Measurements from ENCODE around the gene PCARE.
"Not testable (repeated sequence)": the region's sequence is repeated elsewhere in the genome, so short reads cannot be mapped to it uniquely, and the experiment has no call there.

PCARE gene

DNA sequence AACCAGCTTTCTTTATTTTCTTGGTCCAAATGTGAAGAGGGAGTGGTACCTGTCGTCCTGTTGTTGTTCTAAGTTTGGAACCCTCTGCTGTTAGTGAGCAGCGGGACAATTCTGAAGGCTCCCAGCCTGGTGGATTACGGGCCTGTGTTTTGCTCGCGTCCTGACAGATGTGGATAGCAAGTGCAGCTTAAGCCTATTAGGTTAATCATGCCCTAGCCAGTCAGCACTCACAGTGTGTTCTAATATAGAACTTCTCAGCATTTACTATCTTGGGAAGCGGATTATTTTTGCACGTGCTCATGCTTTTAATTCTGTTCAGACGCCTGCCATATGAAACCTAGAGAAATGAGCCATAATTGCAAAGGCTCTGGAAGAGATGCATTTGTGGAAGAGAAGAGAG, at the start of gene PCARE:
TSS of gene PCARE (minus strand) at position 113 of the 400 bp plus-strand sequence. CDS start 262 bp downstream, outside the sequence.
- no peak for DNase-seq (ENCODE audit: low spot score)

DNA sequence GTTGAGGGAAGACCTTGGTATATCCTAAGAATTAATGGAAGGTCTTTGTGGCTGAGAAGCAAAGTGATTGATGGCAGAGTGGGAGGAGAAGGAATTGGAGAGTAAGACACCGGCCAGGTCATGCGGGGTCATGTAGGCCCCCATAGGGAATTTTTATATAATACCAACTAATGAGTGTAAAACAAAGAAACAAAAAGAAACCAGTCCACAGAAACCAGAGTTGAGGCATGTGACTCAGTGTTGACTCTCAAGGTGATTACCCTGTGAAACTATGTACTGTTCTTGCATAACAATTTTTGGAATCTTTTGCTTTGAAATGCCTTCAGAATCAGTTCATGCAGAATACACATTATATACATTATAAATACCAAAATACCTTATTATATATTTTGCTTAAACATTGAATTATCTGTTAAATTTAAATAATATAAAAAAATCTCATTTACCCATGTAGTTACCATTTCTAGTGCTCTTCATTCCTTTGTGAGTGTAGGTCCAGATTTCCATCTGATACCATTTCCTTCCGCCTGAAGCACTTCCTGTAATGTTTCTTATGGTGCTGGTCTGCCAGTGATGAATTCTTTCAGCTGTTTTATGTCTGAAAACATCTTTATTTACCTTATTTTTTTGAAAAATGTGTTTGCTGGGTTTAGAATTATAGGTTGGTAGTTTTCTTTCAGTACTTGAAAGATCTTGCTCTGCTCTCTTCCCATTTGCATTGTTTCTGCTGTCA, 49.5 kb upstream of the PCARE start:
- DNase-seq (ENCODE audit: low spot score): no peak

DNA sequence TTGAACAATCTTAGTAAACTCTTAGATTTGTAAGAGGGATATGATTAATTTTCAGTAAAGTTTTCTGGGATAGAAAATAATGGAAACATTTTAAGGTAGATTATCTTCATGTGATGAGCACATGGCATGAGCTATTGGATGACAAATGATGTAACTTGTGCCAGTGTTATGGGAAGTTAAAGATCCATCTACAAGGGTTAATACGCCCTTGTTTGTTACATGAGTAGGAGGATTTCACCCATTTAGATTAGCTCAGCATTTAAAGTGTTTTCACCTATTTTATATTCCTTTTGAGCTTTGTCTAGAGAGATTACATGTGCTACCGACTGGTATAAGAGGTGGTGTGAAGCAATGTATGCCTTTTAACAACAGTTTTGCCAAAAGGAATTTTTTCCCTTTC, 46.5 kb upstream of the PCARE start:
- DNase-seq (ENCODE audit: low spot score): no peak

DNA sequence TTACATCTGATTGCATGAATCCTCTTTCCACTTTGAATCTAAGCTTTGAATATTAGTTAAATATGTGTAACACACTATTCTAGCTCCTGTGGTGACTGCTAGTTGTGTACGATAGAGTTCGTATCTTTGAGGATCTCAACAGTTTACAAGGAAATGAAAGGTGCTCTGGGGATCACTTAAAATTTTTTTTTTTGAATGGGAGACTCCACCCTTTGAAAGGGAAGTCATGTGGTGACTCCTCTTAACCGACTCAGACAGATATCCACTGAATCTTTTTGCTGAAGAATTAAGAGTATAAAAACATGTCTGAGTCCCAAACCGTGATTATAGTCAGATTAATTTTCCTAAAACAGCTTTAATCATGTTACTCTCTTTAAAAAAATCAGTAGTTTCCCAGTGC, 44.9 kb upstream of the PCARE start:
- DNase-seq (ENCODE audit: low spot score): no peak

DNA sequence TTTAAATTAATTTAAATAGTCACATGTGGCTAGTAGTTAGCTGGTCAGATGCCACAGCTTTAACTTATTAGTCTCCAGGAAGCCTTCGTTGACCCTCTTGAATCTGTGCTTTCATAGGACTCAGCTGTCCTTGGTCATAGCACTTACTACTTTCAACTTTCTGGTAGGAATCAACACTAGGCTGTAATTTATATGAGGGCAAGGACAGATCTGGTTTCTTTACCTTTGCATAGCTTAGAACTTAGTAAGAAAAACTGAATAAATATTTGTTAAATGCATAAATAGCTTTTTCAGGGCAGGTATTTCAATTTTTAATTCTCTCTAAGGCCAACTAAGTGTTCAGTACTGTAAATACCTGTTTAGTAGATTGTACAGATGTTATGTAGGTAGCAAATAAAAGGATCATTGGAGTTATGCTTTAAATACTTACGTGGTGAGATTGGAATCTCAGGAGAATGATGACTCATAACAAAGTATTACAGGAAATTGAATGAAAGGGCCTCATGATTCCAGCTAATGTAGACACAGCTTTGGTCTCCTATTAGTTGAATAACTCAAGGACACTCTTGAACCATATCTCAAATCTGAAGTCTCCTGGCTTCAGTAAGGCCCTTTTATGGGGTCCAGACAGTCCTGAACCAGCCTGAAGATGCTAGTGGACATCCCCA, 43.4 kb upstream of the PCARE start:
- no peak for DNase-seq (ENCODE audit: low spot score)

DNA sequence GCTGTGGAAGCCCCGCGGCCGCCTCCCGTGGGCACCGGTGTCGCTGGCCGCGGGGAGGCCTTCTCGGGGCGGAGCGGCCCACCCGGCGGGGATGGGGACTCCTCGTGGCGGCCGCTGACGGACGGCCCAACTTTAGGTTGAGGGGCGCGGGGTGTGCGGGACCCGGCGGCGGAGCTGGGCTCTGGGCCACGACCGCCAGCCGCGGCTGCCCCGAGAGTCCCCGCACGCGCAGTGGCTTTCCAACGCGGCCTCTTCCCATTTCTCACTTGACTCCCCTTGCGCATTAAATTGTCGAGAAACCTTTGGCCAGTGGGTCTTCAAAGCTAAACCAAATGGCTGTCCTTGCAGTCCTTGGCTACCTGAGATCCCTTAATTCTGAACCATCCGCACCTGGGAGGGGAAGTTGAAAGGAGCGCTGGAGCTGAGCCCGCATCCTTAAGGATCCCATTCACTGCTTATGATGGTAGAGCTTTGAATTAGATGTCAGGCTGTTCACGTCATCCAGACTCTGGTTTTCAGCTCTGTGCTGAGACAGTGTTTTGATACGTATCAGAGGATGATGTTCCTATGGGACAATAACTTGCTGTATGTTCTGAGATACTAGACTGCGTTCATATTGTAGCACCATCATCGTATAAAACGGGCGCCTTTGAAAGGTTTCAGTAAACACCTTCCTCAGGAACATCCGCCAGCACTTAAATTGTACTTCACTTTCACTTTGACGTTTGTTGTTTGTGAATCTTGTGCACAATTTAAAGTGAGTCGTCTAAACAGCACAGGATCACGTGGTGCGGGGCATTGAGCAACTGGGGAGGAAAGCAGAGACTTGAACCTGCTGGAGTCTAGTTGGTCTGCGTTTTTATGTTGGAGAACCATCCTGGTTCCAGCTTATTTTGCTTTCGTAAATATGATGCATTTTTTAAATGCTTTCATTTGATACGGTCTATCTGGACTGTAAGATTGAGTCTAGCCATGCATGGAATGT, 41.8 kb upstream of the PCARE start:
- DNase-seq (ENCODE audit: low spot score): peak; percentile 45

DNA sequence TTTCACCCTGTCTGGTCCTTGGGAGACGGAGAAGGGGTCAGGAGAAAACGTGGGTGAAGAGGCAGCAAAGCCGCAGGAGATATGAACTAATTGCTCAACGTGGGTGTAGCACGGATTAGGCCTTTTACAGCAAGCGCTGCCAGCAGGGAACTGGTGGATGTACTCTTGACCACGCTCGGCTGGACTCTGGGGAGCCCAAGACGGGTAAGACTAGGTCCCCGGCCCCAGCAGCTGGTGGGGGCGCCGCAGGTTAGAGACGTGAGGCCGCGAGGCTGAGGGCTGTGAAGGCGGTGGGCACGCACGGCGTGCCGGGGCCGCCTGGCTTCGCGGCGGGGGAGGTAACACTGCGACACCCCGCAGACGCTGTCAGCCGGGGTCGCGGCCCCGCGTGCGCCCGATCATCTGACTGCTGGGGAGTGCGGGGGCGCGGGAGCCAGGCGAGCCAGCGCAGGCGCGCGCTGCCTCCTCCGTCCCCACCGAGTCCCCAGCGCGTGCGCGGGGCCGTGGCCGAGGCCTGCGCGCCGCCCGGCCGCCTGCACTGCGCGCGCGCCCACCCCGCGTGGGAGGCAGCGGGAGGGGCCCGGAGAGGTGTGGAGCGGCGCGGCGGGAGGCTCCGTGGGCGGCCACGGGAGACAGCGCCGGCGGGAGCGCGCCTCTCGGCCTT, 40.8 kb upstream of the PCARE start, which contains the start of gene CLIP4:
TSS of gene CLIP4 (plus strand) at position 470 of the 664 bp plus-strand sequence. CDS start 5,974 bp downstream, outside the sequence.
- peak; percentile 77 for DNase-seq (ENCODE audit: low spot score)

DNA sequence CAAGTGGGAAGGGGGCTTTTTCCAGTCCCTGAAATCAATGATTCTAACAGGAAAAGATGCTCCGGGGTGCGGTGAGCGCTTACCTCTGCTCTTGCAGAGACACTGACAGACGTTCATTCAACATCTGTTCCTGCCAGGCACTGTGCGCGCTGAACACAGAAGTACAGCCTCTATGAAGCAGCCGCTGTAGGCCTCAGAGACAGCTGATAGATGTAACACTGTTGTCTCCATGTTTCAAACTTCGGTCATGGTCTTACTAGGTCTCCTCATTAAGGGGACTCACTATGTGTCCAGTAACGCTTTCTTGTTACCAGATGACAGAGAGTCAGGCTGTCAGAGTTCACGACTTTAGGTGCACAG, 40.2 kb upstream of the PCARE start:
- no peak for DNase-seq (ENCODE audit: low spot score)

DNA sequence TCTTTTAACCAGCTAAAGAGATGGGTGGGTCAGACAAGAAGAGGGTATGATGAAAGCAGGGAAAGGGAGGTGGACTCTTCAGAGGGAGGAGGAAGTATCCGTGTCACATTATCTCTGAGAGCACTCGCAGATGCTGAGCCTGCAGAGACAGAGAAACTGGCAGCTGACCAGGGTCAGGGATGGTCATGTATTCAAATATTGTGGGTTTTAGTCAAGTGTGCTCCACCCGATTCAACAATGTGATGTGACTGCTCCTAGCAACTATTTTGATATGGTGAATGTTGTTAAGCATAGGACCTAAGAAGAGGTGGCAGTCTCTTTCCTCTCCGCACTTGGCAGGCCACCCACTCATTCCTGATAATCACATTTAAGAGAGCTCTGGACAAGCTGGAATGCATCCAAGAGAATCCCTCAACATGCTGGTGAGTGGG, 39.6 kb upstream of the PCARE start:
- no peak for DNase-seq (ENCODE audit: low spot score)

DNA sequence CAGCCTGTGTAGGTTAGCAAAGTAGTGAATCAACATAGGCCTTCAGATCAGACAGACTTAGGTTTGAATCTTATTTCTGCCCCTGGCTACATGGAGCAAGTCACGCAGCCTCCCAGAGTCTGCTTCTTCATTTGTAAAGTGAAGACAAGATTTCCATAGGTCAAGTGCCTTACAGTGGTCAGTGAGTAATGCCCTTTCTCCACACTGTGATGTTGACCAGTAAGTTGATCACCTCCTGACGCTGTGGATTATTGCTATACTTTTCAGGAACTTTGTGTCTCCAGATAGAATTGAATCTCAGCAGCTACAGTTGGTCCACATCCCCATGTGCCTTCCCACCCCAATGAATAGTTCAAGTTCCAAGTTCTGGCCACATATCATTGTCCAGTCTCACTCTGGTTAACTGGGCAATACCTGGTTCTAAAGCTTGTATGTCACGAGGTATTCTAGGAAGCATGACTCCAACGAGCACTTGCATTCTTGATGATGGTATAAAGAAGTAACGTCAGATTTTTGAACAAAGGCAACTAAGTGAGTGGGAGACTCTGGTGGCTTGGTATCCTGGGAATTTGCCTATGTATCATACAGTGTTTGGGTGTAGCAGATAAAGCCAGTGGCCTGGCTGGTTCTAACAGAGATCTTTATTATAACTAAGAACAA, 38.8 kb upstream of the PCARE start:
- DNase-seq (ENCODE audit: low spot score): no peak

DNA sequence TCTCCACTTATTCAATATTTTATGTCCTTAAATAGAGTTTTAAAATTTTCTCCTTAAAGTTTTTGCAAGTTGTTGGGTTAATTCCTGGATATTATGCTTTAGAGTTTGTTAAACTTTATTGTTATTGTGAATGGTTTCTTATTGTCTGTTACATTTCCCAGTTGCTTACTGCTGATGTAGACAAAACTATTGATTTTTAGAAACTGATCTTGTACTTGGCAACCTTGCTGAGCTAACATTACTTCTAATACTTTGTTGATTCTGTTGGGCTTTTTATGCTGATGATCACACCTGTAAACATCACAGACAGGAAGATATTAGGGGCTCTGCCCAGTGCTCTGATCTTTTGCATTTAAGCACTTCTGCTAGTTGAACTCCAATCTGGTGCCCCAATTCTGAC, 38.1 kb upstream of the PCARE start:
- DNase-seq (ENCODE audit: low spot score): no peak

DNA sequence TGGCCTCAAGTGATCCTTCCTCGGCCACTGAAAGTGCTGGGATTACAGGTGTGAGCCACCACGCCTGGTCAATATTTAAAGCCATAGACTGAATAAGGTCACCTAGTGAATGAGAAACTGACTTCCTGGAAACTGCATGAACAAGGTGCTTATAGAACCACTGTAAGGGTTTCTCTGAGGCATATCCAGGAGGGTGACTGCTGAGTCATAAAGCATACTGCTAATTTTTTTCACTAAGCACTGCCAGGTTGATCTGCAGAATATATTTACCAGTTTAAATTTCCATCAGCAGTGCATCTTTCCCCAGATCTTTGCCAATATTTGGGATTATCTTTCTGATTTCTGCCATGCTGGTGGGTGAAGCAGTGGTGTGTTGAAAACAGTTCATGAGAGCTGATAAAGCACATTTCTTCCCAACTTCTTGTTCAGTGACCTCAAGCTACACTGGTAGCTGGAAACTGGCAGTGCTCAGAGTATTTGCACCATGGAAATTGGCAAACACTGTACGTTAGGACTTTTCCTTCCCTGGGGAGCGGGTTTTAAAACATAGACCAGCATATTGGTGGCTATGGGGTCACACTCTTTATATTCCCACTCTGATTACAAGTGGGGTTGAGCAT, 36.7 kb upstream of the PCARE start:
- DNase-seq (ENCODE audit: low spot score): no peak

DNA sequence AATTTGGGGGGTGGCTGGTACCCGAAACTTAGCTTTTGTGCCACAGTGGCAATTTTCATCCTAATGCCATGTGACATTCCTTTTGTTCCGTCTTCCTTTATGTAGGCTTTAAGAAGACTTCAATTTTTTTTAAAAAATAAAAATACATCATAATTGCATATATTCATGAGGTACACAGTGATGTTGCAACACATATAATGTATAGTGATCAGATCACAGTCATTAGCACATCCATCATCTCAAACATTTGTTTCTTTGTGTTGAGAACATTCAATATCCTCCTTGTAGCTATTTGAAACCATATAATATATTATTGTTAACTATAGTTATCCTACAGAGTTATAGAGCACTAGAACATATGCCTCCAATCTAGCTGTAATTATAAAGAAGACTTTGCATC, 34.9 kb upstream of the PCARE start:
- no peak for DNase-seq (ENCODE audit: low spot score)

DNA sequence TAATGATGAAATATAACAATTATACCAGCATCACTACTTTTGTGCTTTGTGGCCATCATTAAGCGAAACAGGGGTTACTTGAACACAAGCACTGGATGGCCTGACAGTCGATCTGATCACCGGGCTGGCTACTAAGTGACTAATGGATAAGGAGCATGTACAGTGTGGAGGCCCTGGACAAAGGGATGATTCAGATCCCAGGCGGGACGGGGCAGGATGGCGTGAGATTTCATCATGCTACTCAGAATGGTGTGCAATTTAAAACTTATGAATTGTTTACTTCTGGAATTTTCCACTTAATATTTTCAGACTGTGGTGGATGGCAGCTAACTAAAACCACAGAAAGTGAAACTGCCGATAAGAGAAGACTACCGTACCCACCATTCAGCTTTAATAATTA, 33.9 kb upstream of the PCARE start:
- no peak for DNase-seq (ENCODE audit: low spot score)

DNA sequence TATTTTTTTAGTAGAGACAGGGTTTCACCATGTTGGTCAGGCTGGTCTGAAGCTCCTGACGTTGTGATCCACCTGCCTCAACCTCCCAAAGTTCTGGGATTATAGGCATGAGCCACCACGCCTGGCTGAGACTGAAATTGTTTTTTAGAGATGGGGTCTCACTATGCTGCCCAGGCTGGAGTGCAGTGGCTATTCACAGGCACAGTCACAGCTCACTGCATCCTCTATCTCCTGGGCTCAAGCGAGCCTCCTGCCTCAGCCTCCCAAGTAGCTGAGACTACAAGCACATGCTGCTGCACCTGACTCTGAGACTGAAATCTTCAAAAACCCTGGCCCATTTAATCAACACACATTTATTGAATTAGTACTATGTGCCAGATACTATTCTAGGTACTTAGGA, 33.2 kb upstream of the PCARE start:
- DNase-seq (ENCODE audit: low spot score): not testable (repeated sequence)

DNA sequence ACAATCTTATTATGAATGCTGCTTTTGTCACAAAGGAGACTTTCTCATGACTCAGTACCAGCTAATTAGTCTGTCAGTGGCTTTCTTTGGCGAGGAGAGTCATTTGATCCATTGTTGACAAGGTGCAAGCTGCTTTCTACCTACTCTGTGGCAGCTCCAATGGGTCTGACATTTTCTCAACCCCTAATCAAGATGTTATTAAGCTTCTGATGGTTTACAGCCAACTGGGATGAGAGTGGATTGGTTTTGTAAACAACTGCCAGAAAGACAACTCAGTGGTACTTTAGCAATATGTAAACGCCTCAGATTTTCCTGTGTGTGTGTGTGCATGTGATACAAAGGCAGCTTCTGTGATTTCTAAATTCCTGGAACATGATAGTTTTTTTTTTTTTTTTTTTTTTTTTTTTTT, 32.7 kb upstream of the PCARE start:
- DNase-seq (ENCODE audit: low spot score): no peak

DNA sequence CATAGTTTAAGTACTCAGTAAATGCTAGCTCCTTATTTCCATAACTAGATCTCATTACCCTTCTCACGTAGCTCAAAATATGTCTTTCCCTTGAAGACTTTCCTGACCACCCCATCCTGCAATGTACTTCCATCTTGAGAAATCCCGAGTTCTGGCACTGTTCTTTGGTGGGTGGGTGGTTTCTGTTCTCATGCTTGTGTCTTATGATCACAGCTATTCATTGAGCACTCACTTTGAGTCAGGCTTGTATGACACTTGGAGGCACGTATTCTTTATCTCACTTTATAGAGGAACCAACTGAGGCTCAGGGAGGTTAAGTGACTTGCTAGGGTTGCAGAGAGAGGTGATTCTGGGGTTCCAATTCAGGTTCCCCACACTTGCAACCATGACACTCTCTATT, 31.9 kb upstream of the PCARE start:
- no peak for DNase-seq (ENCODE audit: low spot score)

DNA sequence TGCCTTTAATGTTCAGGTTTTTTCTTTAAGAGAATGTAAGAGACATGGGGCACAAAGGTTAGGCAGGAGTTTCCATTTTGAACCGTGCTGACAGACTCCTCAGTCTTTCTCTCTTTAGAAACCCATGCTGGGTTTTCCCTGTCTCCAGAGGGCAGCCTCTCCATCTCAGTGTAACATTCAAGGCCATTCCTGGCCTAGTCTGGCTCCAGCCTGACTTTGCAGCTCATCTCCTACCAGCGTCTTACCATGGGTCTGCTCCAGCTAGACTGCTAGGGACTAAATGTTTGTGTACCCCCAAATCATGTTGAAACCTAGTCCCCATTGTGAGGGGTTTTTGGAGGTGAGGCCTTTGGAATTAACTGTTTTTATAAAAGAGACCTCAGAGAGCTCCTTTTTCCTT, 31.1 kb upstream of the PCARE start:
- DNase-seq (ENCODE audit: low spot score): no peak

DNA sequence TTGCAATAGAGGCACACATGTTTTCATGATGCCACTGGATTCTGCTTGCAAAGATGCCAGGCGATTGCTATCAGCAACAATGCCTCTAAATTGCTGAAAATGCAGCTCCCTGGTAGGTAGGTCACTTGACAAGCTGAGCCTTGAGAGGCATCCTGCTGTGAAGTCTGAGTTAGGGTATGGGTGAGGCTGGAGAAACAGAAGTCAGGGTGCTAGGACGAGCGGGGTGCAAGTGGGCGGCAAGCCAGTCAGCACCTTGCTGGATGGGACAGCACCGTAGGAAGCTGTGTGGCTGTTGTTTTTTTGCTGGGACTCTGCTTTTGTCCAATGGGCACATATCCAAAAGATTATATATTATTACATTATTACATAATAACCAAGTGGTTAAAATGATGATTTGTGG, 30.4 kb upstream of the PCARE start:
- DNase-seq (ENCODE audit: low spot score): no peak

DNA sequence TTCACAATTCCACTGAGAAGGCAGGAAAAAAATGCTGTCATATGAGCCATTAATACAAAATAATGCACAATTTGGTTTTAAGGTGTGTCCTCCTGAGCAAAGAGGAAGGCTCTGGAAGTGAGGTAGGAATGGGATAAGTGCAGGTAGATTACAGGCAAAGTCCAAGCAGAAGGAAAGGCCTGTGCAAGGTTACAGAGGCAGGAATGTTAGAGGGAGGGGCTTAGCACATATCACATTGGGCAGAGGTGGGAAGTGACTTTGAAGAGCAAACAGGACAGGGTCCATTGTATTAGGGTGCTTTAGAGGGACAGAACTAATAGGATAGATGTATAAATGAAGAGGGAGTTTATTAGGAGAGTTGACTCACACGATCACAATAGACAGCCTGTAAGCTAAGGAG, 26.2 kb upstream of the PCARE start:
- DNase-seq (ENCODE audit: low spot score): no peak

DNA sequence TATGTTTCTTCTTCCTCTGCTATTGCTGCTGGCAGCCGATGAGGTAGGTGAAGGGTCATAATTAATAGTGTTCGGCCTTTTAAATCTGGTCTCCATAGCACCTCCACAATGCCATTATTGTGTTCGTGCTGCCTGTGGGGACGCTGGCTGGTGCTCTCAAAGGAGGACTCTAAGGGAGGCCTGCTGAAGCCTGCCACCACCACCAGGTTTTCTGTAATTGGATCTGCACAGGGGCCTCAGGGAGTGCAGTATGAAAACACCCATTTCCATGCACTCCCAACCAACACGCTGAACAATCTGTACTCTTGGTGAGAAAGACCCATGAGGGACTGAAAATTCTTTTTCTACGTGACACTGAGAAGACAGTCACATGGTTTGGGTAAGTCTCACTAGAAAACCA, 23.2 kb upstream of the PCARE start:
- no peak for DNase-seq (ENCODE audit: low spot score)

All from iPS-NIHi11 (cell line).